T-helper 22 cell (primary cell): ENCODE data around the gene ZNF865.
"Not testable (repeated sequence)": the region's sequence is repeated elsewhere in the genome, so short reads cannot be mapped to it uniquely, and the experiment has no call there.

Source experiments
- DNase-seq: peaks from one replicate; pipeline ENCODE4 v3.0.0-alpha.2; 2020; ENCODE audit warnings: low read depth

The ZNF865 gene

GRCh38 chr19:55605637-55606470, at the start of gene ZNF865:
TSS of gene ZNF865 (plus strand) at chr19:55605647. CDS start at chr19:55613619, 7,972 bp downstream.
- DNase-seq = peak; percentile 53

GRCh38 chr19:55559684-55560083, 45.8 kb upstream of the ZNF865 start:
- no peak for DNase-seq

GRCh38 chr19:55563261-55563690, 42.2 kb upstream of the ZNF865 start:
- no peak for DNase-seq

GRCh38 chr19:55566823-55567222, 38.6 kb upstream of the ZNF865 start:
- DNase-seq = no peak

- DNase-seq = no peak
Measured at GRCh38 chr19:55567708-55568328, 37.6 kb upstream of the ZNF865 start.

- DNase-seq = not testable (repeated sequence)
Measured at GRCh38 chr19:55569477-55569876, 36.0 kb upstream of the ZNF865 start.

GRCh38 chr19:55573929-55574328, 31.5 kb upstream of the ZNF865 start:
- DNase-seq = not testable (repeated sequence)

- DNase-seq = no peak
Measured at GRCh38 chr19:55576746-55577145, 28.7 kb upstream of the ZNF865 start.

GRCh38 chr19:55578031-55578760, 27.3 kb upstream of the ZNF865 start:
- no peak for DNase-seq

GRCh38 chr19:55578761-55579747, 26.4 kb upstream of the ZNF865 start:
- DNase-seq = no peak

GRCh38 chr19:55579766-55580621, 25.5 kb upstream of the ZNF865 start:
- DNase-seq = no peak

- peak; percentile 39 for DNase-seq
Measured at GRCh38 chr19:55580628-55581144, 24.8 kb upstream of the ZNF865 start, which contains the start of gene ZNF579. TSS of gene ZNF579 (minus strand) at chr19:55580848. CDS start at chr19:55579639, 1,209 bp downstream.

- DNase-seq = no peak
Measured at GRCh38 chr19:55581145-55581822, 24.2 kb upstream of the ZNF865 start.

- no peak for DNase-seq
Measured at GRCh38 chr19:55581823-55582223, 23.6 kb upstream of the ZNF865 start.

- not testable (repeated sequence) for DNase-seq
Measured at GRCh38 chr19:55582284-55582683, 23.2 kb upstream of the ZNF865 start.

- DNase-seq = not testable (repeated sequence)
Measured at GRCh38 chr19:55583897-55584296, 21.6 kb upstream of the ZNF865 start.

- DNase-seq = no peak
Measured at GRCh38 chr19:55584871-55585270, 20.6 kb upstream of the ZNF865 start.

GRCh38 chr19:55585658-55586339, 19.6 kb upstream of the ZNF865 start:
- peak; percentile 30 for DNase-seq
